CD8-positive, alpha-beta memory T cell (primary cell): ENCODE results near the gene UGT1A1. TPM values are rescaled to one million over a fixed set of nuclear protein-coding genes. Genes with fewer than 3 reads are reported as not detected.

Experiments
- CTCF ChIA-PET: fragments of 350-600 bp; sonication (Branson Sonifier 250); formaldehyde crosslinking; loops from one replicate; lab custom pipeline; 2021; ENCODE audit warnings: antibody characterized with exemption; lab: Charles Lee
- POLR2A ChIA-PET: fragments of 350-600 bp; sonication (Branson Sonifier 250); formaldehyde crosslinking; loops from one replicate; lab custom pipeline; 2021; ENCODE audit warnings: antibody characterized with exemption; lab: Charles Lee
- DNase-seq, 5 donors: peaks; one replicate each; pipeline versions ENCODE4 v3.0.0 to v3.0.0-alpha.2; 2020 to 2022; ENCODE audit warnings: mixed read lengths in 1 of 5
- H3K27ac ChIP-seq: one replicate; pipeline ENCODE4 v1.7.0; 2013; ENCODE audit warnings: low read depth, mild to moderate bottlenecking, low read length, moderate library complexity
- H3K27me3 ChIP-seq: 2 replicates; pipeline ENCODE4 v1.7.0; 2013; ENCODE audit warnings: low read length, mild to moderate bottlenecking; ENCODE audit not compliant: insufficient read depth, poor library complexity, severe bottlenecking
- H3K36me3 ChIP-seq: 2 replicates; pipeline ENCODE4 v1.7.0; 2013; ENCODE audit warnings: mild to moderate bottlenecking, low read length, moderate library complexity; ENCODE audit not compliant: insufficient read depth
- H3K4me1 ChIP-seq: 2 replicates; pipeline ENCODE4 v1.7.0; 2013; ENCODE audit warnings: mild to moderate bottlenecking, low read length, moderate library complexity; ENCODE audit not compliant: insufficient read depth
- H3K4me3 ChIP-seq: 2 replicates; pipeline ENCODE4 v1.7.0; 2013; ENCODE audit warnings: mild to moderate bottlenecking, low read length
- H3K9me3 ChIP-seq: 2 replicates; pipeline ENCODE4 v1.7.0; 2013; ENCODE audit warnings: mild to moderate bottlenecking, low read length
- H3K27ac Mint-ChIP-seq, 8 donors: one replicate each; pipeline ENCODE4 v1.8.0; 2020 to 2021; ENCODE audit warnings: mixed read lengths in 8 of 8, mild to moderate bottlenecking in 6 of 8, inconsistent platforms in 3 of 8, moderate library complexity in 3 of 8
- H3K27me3 Mint-ChIP-seq, 2 donors: one replicate each; pipeline ENCODE4 v1.8.0; 2020 to 2021; ENCODE audit warnings: mixed read lengths in 2 of 2, mild to moderate bottlenecking in 1 of 2, moderate library complexity in 1 of 2
- H3K36me3 Mint-ChIP-seq, 3 donors: one replicate each; pipeline ENCODE4 v1.8.0; 2020 to 2021; ENCODE audit warnings: mixed read lengths in 3 of 3, inconsistent platforms in 1 of 3, mild to moderate bottlenecking in 1 of 3
- H3K4me1 Mint-ChIP-seq, 3 donors: one replicate each; pipeline ENCODE4 v1.8.0; 2020 to 2021; ENCODE audit warnings: mixed read lengths in 3 of 3, inconsistent platforms in 1 of 3, mild to moderate bottlenecking in 1 of 3
- H3K4me3 Mint-ChIP-seq, 7 donors: one replicate each; pipeline ENCODE4 v1.8.0; 2020 to 2021; ENCODE audit warnings: mixed read lengths in 7 of 7, mild to moderate bottlenecking in 6 of 7, moderate library complexity in 4 of 7, inconsistent platforms in 2 of 7
- H3K9me3 Mint-ChIP-seq, 5 donors: one replicate each; pipeline ENCODE4 v1.8.0; 2020 to 2022; ENCODE audit warnings: mixed read lengths in 5 of 5, mild to moderate bottlenecking in 3 of 5, moderate library complexity in 2 of 5, inconsistent platforms in 1 of 5
- polyA plus RNA-seq: library from polyadenylated mRNA; unstranded; fragments of 300-500 nt; fragmentation: Illumina TruSeq; gene quantifications from one replicate; pipeline ENCODE4 v1.2.3, GENCODE V29; 2021
- total RNA-seq, 2 experiments: library from RNA; stranded (reverse); gene quantifications; one replicate each; pipeline ENCODE4 v1.2.3, GENCODE V29; 2021

UGT1A1 gene
- total and polyA plus RNA-seq, 3 experiments from 2014 or later = not detected

- peak in 1 of 5 donors; percentile 40 for DNase-seq
- Histone ChIP-seq H3K4me1 (no peaks in the 10 kb centered on the region), H3K27me3 (no peaks in the 10 kb centered on the region), H3K27ac (no peak overlapping the region), H3K9me3 (no peaks in the 10 kb centered on the region), H3K4me3 (no peak overlapping the region), H3K36me3 (no peaks in the 10 kb centered on the region)
- H3K27ac Mint-ChIP-seq = no peak overlapping the region
- CTCF ChIA-PET = no interaction called here
- H3K4me3 Mint-ChIP-seq = peak overlapping the region in 1 of 7 donors; percentile 9
- peaks cover 3 to 31% of the 10 kb centered on the region in 2 donors for H3K27me3 Mint-ChIP-seq
- POLR2A ChIA-PET = no interaction called here
- H3K4me1 Mint-ChIP-seq = no peaks in the 10 kb centered on the region
- H3K9me3 Mint-ChIP-seq = no peaks in the 10 kb centered on the region
- H3K36me3 Mint-ChIP-seq = no peaks in the 10 kb centered on the region
Measured at GRCh38 chr2:233817995-233818638, 58.0 kb downstream of the UGT1A1 start.

DNA sequence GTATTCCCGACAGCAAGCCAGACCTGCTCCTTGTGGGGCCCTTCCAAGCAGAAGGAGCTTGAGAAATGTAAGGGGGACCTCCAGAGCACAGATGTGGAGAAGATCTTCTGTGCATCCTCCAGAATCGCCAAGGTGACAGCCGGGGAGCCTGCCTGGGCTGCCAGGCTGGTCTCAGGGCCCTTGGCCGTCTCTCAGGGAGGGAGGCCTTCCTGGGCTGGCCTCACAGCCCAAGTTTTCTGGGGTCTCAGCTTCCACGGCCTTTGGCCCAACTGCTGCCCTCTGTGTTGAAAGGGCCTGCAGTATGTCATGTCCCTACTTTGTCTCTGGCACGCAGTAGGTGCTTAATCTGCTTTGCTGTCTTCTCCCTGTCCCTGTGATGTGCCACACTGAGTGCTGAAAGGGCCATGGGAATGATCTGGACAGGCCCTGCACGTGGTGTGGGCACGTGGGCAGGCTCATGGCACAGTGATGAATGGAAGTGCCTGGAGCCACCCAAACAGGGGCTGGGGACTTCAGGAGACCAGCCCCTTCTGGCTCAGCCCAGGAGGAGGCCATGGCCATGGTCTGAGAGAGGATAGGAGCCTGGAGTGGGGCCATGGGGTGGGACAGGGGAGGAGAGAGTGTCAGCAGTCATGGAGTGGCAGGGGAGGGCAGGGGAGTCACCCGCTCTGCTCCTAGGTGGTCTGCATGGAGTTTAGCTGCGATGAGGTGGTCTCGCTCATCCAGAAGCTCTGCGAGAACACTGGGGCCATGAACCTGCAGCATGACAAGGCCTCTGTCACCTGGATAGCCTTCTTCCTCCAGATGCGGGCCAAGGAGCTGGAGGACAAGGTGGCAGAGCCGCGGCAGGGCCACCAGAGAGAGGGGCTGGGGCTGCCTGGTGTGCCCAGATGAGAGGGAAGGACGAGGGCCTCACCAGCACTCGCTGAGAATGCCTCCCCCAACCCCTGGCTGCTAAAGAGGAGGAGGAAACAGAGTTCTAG is 58.9 kb downstream of the UGT1A1 start:
- Histone ChIP-seq H3K4me1 (no peaks in the 10 kb centered on the region), H3K9me3 (no peaks in the 10 kb centered on the region), H3K27ac (no peak overlapping the region), H3K27me3 (no peaks in the 10 kb centered on the region), H3K4me3 (no peak overlapping the region), H3K36me3 (no peaks in the 10 kb centered on the region)
- DNase-seq = peak in 1 of 5 donors; percentile 13
- Mint-ChIP-seq H3K36me3 (no peaks in the 10 kb centered on the region), H3K27ac (no peak overlapping the region), H3K4me1 (no peaks in the 10 kb centered on the region), H3K4me3 (no peak overlapping the region), H3K27me3 (peaks cover 3 to 31% of the 10 kb centered on the region in 2 donors), H3K9me3 (no peaks in the 10 kb centered on the region)
- ChIA-PET POLR2A (no interaction called here), CTCF (no interaction called here)

GRCh38 chr2:233819884-233820773 is 60.1 kb downstream of the UGT1A1 start:
- POLR2A ChIA-PET = no interaction called here
- Mint-ChIP-seq H3K9me3 (no peaks in the 10 kb centered on the region), H3K27ac (no peak overlapping the region), H3K36me3 (no peaks in the 10 kb centered on the region), H3K4me1 (no peaks in the 10 kb centered on the region), H3K27me3 (peaks cover 3 to 32% of the 10 kb centered on the region in 2 donors), H3K4me3 (no peak overlapping the region)
- Histone ChIP-seq H3K36me3 (no peaks in the 10 kb centered on the region), H3K27me3 (no peaks in the 10 kb centered on the region), H3K4me1 (no peaks in the 10 kb centered on the region), H3K4me3 (no peak overlapping the region), H3K27ac (no peak overlapping the region), H3K9me3 (no peaks in the 10 kb centered on the region)
- CTCF ChIA-PET = no interaction called here
- peak in 1 of 5 donors; percentile 37 for DNase-seq

DNA sequence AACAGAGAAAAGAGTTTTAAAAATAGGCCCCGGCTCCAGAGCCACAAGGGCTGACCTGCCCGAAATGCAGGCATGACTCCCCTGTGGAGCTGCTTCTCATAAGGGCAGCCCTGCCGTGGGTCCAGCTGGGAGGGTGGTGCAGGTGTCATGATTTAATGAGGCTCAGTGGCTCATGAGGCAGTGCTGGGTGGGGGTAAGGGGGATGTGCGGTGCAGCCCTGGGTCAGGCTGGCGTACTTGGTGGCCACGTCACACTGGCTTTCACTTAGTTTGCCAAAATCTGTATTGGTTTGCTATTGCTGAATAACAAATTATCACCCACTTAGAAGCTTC is 60.7 kb downstream of the UGT1A1 start:
- Mint-ChIP-seq H3K27ac (no peak overlapping the region), H3K4me1 (no peaks in the 10 kb centered on the region), H3K27me3 (peaks cover 3 to 37% of the 10 kb centered on the region in 2 donors), H3K4me3 (no peak overlapping the region), H3K36me3 (no peaks in the 10 kb centered on the region), H3K9me3 (peaks cover 0 to 2% (median 0%) of the 10 kb centered on the region in 5 donors)
- Histone ChIP-seq H3K9me3 (no peaks in the 10 kb centered on the region), H3K27me3 (no peaks in the 10 kb centered on the region), H3K4me3 (no peak overlapping the region), H3K4me1 (no peaks in the 10 kb centered on the region), H3K36me3 (no peaks in the 10 kb centered on the region), H3K27ac (no peak overlapping the region)
- ChIA-PET CTCF (no interaction called here), POLR2A (no interaction called here)
- no peak for DNase-seq

DNA sequence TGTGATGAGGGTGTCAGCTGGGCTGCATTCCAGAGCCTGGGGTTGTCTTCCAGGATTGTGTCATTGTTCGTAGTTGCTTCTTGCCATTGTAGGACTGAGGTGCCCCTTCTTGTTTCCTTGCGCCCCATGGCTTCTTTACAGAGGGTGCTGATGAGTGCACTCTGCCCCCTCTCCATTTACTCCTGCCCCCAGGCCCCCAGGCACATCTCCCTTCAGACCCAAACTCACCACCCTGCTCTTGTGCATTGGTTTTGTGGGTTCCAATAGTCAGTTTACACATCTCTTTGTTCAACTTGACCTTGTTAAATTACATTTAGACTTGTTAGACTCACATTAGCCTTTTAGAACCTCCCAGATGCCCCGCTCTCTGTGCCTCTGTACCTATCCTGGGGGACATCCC is 61.1 kb downstream of the UGT1A1 start:
- Histone ChIP-seq H3K4me1 (no peaks in the 10 kb centered on the region), H3K4me3 (no peak overlapping the region), H3K27ac (no peak overlapping the region), H3K36me3 (no peaks in the 10 kb centered on the region), H3K9me3 (no peaks in the 10 kb centered on the region), H3K27me3 (no peaks in the 10 kb centered on the region)
- POLR2A ChIA-PET = no interaction called here
- peaks cover 4 to 35% of the 10 kb centered on the region in 2 donors for H3K27me3 Mint-ChIP-seq
- DNase-seq = peak in 1 of 5 donors; percentile 18
- H3K36me3 Mint-ChIP-seq = no peaks in the 10 kb centered on the region
- no peak overlapping the region for H3K4me3 Mint-ChIP-seq
- CTCF ChIA-PET = no interaction called here
- H3K4me1 Mint-ChIP-seq = no peaks in the 10 kb centered on the region
- H3K9me3 Mint-ChIP-seq = peaks cover 0 to 2% (median 0%) of the 10 kb centered on the region in 5 donors
- no peak overlapping the region for H3K27ac Mint-ChIP-seq

- H3K27me3 ChIP-seq = no peaks in the 10 kb centered on the region
- DNase-seq = no peak
- Mint-ChIP-seq H3K9me3 (peaks cover 0 to 2% (median 0%) of the 10 kb centered on the region in 5 donors), H3K4me3 (no peak overlapping the region), H3K27ac (no peak overlapping the region), H3K4me1 (no peaks in the 10 kb centered on the region), H3K36me3 (no peaks in the 10 kb centered on the region), H3K27me3 (peaks cover 6 to 32% of the 10 kb centered on the region in 2 donors)
- H3K36me3 ChIP-seq = no peaks in the 10 kb centered on the region
- H3K4me1 ChIP-seq = no peaks in the 10 kb centered on the region
- ChIA-PET CTCF (no interaction called here), POLR2A (no interaction called here)
- no peaks in the 10 kb centered on the region for H3K9me3 ChIP-seq
- no peak overlapping the region for H3K27ac ChIP-seq
- H3K4me3 ChIP-seq = no peak overlapping the region
Measured at GRCh38 chr2:233821709-233822100, 61.6 kb downstream of the UGT1A1 start.

GRCh38 chr2:233822101-233822771 is 62.2 kb downstream of the UGT1A1 start:
- no peaks in the 10 kb centered on the region for H3K4me1 ChIP-seq
- H3K9me3 ChIP-seq = no peaks in the 10 kb centered on the region
- POLR2A ChIA-PET = no interaction called here
- Mint-ChIP-seq H3K4me1 (no peaks in the 10 kb centered on the region), H3K9me3 (peaks cover 0 to 2% (median 0%) of the 10 kb centered on the region in 5 donors), H3K27ac (no peak overlapping the region), H3K36me3 (no peaks in the 10 kb centered on the region), H3K27me3 (peaks cover 6 to 29% of the 10 kb centered on the region in 2 donors), H3K4me3 (no peak overlapping the region)
- H3K4me3 ChIP-seq = no peak overlapping the region
- H3K27me3 ChIP-seq = no peaks in the 10 kb centered on the region
- CTCF ChIA-PET = no interaction called here
- peak in 1 of 5 donors; percentile 39 for DNase-seq
- no peak overlapping the region for H3K27ac ChIP-seq
- H3K36me3 ChIP-seq = no peaks in the 10 kb centered on the region
